Activated CD4-positive, alpha-beta T cell treated with anti-CD3 and anti-CD28 coated beads for 24 hours (primary cell): Measurements from ENCODE around the gene ZFP36L1.

Source experiments
- DNase-seq, 2 donors: peaks; one replicate each; pipeline ENCODE4 v3.0.0-alpha.2; 2020; ENCODE audit warnings: low read depth in 2 of 2

The ZFP36L1 gene

DNA sequence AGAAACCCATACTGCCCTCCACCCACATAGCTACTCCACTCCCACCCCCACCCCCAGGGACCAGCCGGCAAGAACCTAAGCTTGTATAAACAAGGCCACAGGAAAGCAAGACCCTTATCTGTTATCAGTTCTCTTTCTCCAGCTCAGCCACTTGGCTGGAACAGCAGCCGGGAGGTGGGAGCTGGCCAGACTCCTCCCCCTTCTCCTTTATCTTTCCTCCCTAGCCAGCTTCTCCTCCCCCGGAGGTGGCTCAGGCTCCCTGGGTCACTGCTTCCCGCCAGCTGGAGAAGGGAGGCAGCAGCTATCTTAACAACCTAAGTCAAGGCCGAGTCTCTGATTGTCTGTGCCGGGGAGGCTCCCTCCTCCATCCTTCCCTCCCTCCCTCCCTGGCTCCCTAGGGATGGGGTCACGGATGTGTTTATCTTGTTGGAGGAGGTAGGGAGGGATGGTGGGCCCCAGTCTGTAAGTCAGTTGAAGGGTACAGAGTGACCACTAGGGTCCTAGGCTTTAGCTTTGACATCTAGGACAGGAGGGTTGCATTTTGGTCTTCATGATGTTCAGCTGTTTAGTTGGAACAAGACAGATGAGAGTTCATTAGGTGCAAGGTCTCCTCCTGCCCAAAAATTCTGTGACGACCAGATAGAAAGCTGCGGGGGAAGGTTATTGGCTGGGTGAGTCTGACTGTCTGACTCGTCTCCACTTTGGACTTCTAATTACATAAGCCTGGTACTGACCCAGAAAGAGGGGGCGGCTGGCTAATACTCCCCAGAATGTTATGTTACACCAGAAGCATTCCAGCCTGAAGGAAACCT, 29.7 kb downstream of the ZFP36L1 start:
- no peak for DNase-seq

DNA sequence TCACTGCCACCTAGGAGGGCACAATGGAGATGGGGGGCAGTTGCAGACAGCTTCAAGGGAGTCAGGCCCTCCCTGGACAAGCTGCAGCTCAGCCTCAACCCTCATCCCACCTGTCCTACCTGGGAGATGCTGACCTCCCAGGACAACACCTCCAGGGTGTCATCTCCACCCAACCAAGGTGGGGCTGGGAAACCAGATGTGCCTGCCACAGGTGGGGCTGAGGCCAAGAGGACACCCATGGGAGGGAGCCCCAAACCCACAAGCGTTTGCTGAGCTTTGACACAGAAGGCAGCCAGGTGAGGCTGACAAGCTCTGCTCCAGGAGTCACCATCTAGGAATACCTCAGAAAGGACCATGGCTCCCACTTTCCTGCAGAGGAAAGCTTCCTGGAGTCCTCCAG, 31.5 kb downstream of the ZFP36L1 start:
- no peak for DNase-seq

DNA sequence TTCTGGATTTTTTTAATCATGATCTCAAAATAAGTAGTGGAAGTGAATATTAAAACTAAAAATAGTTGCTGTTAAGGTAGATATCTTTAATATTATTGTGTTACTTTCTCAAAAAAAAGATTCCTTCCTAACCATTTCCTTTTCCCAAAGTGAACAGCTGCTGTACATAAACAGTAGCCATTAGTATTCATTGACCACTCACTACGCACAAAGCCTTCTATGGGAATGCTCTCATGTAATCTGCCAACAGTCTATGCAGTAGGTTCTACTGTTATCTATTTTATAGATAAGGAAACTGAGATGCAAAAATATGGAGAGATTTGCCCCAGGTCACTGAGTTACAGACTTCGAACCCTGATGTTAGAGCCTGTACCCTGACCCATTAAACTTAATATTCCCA, 32.1 kb downstream of the ZFP36L1 start:
- no peak for DNase-seq

DNA sequence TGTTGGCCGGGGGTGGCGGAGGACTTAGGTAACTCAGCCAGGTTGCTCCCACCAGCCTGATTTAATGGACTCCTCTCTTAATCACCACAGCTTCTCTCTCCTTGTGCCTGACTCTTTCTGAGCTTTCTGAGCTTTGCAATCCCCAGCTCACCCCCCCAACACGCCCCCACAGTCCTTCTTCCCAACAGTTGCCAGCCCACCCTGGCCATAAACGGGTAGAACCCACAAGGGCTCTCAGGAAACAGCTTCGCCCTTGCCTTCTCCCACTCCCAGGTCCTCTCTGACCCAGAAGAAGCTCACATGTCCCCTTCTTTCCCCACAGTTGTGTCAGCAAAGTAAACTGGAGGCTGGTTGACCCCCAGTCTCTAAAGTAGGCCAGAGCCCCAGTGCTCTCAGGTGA, 32.9 kb downstream of the ZFP36L1 start:
- DNase-seq = no peak

DNA sequence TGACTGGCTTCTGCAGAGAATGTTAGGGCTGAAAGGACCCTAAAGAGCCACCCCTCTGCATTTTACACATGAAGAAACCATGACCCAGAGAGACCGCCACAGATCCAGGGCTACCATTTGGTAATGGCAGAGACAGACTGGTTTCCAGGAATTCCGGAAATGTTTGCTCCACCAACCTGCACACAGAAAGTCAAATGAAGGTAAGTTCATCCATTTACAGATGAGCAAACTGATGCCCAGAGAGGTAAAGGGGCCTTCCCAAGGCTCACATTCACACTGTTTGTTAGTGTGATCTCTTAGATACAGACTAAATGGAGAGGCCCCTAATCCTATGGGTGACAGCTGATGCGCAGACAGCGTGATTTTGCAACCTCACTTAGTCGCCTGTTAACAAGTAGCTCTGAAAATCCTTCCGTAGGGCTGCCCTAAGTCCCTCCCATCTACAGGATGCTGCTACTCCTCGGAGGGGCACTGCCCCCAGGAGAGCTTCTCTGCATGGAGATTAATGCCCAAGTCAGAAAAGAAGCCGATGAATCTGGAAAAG, 33.8 kb downstream of the ZFP36L1 start:
- DNase-seq = no peak

DNA sequence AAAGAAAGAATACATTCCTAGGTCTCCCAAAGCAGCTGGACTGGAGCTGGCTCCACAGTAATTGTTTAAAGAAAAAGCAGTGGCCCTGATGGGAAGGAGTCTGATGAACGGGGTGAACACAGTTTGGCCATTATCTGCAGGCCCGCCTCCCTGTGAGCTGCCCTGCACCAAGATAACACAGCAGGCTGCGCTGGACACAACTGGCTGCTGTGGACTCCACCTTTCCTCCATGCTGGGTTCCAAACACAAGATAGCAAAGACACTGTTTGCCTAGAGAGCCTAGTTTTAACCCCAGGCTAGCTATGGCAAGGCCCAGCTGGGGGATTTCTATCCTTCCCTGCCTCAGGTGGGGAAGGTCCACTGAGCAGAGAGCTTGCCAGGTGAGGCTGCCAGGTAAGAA, 34.6 kb downstream of the ZFP36L1 start:
- no peak for DNase-seq

DNA sequence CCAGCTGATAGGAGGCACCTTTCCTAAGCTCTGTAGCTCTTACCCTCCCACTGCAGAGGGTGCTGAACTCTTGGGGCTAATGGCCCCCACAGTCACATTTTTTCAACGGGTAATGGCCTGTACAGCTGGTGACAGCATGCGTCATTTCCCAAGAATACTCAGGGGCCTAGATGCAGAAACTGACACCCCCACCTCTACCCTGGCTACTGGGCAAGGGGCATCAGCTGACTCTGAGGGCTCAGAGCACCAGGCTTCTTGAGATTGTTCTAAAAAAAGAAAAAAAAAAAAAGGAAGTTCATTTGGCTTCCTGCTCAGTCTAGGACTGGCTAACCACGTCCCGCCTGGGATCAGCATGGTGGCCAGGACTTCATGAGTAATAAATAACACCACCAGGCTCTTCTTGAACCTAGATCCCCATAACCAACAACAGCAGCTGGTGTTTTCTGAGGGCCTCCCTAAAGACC, 35.2 kb downstream of the ZFP36L1 start:
- no peak for DNase-seq

DNA sequence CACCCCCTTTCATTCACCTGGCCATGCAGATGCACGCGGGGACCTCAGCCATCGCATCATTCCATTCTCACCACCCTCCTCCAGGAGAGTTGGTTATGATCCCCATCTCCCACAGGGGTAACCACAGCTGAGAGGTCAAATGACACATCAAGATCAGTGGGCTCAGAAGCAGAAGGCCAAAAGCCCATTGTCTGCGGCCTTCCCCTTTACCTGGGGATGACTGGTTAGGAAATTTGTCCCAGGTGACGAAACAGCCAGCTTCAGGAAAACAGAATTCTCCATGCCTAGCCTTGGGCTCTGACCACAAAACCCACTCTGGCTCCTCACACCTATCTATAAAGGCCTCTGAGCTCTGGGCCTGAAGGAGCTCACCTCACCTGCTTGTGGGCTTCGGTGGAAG, 36.1 kb downstream of the ZFP36L1 start:
- no peak for DNase-seq

DNA sequence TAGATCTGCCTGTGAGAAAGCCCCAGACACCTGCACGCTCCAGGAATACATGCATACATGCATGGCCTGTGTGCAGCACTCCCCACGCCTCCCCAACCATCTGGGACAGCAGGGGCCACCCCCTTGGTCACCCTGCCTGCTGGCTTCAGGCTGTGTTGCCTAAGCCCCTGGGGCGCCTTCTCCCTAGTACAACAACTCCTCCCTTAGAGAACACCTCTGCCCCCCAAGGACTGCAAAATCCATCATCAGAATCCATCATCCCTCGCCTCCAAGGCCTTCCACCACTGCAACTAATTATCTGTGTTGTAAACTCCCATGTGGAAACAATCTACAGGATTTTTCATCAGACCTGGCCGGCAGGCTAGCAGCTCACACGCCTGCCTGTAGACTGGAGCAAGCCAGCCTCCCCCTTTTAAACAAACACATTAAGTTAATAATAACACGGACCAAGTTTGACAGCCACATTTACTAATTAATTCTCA, 36.8 kb downstream of the ZFP36L1 start:
- DNase-seq = no peak

DNA sequence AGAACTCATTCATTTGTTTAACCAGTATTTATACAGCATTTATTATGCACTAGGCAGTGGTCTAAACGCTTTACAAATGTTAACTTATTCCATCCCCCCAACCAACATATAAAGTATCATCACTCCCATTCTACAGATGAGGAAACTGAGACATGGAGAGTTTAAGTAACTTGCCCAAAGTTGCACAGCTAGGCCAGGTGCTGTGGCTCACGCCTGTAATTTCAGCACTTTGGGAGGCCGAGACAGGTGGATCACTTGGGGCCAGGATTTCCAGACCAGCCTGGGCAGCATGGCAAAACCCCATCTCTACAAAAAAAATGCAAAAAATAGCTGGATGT, 37.9 kb downstream of the ZFP36L1 start:
- DNase-seq = no peak

DNA sequence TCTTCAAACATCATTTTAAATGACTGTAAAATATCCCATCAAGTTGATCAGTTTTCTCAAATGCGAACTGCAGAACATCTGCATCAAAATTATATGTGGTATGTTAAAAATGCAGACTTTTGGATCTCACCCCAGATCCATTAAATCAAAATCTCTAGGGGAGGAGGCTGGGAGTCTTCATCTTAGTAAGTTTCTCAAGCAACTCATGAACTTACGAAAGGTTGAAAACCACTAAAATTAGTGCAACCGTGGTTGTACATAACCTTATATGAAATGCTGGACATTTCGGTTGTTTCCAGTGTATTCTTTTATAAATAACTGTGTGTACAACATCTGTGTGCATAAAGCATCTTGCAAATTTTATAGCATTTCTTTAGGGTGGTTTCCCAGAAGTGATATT, 39.2 kb downstream of the ZFP36L1 start:
- DNase-seq = no peak

DNA sequence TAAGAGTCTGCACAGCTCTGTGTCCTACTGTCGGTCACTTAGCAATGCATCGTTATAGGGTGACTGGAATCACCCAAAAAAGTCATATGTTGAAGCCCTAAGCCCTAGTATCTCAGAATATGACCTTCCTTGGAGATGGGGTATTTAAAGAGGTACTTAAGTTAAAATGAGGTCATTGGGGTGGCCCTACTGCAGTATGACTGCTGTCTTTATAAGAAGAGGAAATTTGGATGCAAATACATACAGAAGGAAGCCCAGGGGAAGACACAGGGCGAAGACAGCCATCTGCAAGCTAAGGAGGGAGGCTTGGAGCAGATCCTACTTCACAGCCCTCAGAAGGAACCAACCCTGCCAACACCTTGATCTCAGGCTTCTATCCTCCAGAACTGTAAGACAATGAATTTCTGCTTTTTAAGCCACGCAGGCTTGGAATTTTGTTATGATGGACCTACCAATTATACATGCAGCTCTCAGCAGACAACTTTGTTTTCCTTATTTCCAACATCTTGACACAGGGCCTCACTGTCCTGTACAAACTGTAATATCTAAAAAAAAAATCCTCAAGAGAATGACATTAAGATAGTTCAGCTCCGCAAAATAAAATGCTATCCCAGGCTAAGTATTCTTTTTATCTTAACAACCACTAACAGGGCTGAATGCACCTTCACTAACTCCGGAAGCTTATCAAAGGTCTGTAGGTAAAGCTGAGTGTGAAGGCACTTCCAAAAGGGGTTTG, 40.4 kb downstream of the ZFP36L1 start:
- no peak for DNase-seq

DNA sequence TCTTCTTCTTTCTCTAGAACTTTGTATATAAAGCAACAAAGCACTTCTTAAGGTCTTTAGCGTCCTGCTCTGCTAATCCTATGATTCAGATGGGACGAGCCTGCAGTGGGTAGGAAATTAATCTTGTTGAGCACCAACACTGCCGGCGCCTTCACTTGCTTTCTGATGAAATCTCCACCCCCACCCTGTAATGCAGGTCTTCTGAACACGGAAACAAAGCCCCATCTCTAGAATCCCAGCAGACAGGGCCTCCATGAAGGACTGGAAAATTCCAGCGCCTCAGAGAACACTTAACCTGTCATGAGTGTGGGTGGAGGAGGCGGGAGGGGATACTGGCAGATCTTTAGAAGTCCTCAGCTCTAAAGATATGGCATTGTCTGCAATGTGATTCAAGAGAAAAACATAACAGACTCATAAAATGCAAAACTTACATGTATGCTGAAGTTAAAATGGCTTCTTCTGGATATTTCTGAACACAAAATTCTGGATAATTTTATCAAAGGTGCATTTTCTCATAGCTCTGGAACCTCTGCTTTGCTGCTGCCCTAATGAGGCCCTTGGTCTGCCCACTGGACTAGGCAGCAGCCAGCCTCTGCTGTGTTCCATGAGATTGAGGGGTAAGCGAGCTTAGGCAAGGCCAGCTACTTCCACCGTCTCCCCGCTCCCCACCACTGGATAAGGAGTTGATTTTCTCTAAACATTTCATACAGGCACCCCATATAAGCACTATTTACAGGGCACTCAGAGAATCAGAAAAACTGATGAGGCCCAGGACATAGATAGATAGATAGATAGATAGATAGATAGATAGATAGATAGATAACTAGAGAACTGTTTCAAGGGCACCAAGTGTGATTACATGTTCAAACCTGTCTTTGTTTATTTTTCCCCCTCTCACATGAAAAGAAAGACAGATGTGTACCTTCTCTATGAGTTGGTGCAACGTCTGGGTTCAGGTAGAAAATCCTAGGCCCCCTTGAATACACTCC, 43.1 kb downstream of the ZFP36L1 start:
- DNase-seq = no peak

DNA sequence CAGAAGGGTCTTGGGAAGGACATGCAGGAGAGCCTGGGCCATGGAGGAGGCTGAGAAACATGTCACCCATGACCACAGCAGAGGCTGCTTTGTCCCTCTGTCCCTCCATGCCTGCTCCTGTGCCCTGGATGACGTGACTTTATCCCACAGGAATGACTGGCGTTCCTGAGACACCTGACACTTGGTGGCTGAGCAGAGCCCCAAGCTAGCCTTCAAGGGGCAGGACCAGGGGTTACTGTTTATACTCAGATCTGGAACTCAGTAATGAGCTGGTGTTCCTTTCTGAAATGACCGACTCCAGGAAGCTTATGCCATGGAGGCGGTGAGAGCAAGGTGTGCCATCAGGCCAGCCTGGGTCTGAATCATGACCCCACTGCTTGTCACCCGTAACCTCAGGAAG, 44.2 kb downstream of the ZFP36L1 start:
- DNase-seq = no peak

DNA sequence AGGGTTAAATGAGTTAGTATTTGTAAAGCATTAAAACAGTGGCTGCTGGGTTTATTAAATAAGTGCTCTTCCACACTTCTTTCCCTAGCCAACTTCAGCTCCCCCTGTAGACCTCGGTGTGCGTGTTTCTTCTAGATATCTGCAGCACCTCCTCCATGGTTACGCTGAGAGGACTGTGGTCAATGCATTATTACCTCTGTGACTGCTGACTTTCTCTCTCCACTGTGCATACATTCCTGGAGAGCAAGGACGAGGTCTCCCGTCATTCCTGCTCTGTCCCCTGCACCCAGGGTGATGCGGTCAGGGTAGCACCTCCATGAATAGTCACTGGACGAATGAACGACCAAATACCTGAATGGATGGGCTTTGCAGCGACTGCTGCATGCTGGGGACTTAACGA, 44.6 kb downstream of the ZFP36L1 start:
- DNase-seq = no peak

DNA sequence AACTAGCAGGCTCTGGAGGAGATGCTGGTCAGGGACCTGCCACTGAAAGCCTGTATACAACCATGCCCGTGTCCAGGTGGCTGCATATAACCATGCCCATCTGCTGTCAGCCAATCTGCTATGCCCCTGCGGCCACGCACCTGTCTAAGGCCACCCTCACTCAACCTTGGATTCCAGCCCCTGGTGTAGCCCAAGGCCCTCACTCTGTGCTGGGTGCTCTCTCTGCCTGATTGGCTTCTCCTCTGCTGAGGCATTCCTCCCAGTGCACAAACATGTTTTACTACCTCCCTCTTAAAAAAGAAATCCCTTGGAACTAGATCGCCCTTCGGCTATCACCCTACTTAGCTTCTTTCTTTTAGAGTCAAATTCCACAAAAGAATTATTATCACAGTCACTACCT, 45.5 kb downstream of the ZFP36L1 start:
- DNase-seq = no peak

DNA sequence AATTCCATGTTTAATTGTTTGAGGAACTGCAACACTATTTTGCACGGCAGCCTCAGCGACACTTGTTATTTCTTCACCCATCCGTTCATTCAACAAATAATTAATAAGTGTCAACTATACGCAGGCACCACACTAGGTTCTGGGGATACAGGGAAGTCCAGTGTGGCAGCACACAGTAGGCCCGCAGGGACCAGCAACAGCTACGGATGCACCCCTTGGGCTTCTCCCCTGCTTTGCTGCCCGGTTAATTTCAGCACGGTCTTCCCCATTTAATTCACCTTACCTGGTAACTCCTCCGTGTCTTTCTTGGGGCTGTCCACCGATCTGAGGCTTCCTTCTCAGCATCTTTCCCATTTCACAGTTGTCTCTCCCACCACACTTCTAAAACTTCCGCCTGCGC, 48.3 kb downstream of the ZFP36L1 start:
- DNase-seq = no peak

DNA sequence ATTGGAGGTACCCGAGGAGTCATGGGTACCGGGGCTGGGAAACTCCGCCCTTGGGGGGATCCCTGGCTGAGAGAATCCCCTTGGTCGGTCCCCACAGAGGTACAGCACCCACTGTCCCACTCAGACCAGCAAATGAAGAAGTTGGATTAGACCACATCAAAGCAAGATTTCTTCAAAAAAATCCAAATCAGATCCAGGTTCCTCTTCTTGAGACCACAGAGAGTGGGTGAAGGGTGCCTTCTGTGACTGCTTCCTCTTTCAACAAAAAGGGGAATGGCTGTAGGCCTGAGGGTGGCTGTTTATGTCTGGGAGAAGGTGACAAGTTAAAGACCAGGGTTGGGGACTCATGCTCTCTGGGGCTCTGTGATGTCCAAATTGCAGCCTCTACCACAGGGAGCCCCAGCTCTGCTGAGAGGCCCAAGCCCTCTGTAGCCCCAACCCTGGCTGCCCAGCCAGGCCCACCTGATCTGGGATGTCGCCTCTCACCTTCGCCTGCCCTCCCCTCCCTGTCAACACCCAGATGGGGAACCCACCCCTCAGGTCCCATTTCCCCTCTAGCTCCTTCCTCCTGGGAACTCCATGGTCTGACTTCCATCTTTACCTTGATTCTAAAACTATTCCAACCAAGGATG, 50.9 kb downstream of the ZFP36L1 start:
- no peak for DNase-seq

DNA sequence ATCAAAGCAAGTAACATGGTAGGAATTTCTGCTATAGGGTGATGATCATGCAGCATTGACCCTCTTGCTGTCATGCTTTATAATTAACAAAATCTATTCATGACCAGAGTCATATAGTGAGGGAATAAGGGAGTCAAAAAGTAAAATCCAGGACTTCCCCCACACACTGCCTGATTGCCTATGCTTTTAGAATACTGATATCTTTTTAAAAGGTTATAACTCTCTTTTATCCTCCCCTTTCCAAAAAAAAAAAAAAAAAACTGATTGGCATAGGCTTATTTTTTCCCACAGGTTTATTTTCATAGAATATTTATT, 51.4 kb downstream of the ZFP36L1 start:
- no peak for DNase-seq

DNA sequence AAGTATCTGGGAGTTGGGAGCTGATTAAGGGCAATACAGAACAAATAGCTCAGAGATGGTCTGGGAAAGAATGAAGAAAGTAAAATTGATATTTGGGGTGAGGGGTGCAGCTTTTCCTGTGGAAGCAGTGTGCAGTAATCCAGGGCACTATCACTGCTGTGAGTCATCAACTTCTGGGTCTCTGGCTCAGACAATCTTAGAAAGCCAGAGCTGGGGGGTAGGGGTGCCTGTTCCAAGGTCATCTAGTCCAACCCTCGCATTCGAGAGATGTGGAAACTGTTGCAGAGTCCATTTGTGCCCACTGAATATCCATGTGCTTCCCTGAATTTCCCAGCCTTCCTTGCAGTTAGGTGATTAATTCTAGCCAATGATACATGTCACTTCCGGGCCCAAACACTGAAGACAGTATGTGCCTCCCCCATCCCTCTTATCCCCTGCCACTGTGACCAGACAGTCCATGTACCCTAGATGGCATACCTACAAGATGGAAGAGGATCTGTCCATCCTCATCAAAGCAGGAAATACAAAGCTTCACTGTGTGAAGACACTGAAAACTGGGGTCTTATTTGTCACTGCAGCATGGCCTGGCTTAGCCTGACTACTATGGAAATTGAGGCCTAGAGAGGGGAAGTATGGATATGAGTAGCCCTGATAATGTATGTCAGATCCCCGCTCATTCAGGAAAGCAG, 51.9 kb downstream of the ZFP36L1 start:
- DNase-seq = no peak

DNA sequence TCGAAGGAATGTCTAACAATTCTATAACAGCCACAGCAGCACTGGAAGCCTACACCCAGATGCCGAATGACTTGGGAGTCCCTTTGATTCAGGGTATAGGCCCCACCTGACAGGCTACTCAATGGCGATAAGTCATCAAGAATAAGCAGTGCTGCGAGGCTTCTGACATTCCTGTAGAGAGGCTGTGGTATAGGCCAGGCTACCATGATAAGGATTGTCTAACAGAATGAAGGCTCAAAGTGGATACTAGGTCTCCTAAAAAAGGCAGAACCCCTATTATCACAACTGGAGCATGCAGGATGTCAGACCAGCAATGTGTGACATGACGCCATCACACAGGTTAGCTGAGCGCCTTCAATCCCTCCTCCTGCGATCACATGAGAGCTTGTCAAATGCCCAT, 53.2 kb downstream of the ZFP36L1 start:
- DNase-seq = no peak
